SK-N-SH treated with all-trans-retinoic acid at 6 μM for 48 hours (cell line): Measurements from ENCODE around the gene VEGFB.

Experiments used
- ATAC-seq: fragments of 200-7000 bp; cut with Tn5 transposase; 3 replicates; pipeline ENCODE4 v1.9.1; 2020; ENCODE audit warnings: mild to moderate bottlenecking, moderate library complexity
- BACH2 ChIP-seq: fragments of 250-450 bp; sonication (Bioruptor Pico); IDR thresholded peaks from 2 replicates; pipeline ENCODE4 v1.9.0; 2021; ENCODE audit warnings: mild to moderate bottlenecking, borderline replicate concordance
- ESRRG ChIP-seq: fragments of 250-450 bp; sonication (Bioruptor Pico); IDR thresholded peaks from 2 replicates; pipeline ENCODE4 v1.6.1; 2021; ENCODE audit warnings: mild to moderate bottlenecking
- PPARA ChIP-seq: fragments of 250-450 bp; sonication (Bioruptor Pico); IDR thresholded peaks from 2 replicates; pipeline ENCODE4 v1.5.0; 2020; ENCODE audit warnings: mild to moderate bottlenecking, borderline replicate concordance
- RARB ChIP-seq: fragments of 250-450 bp; sonication (Bioruptor Pico); IDR thresholded peaks from 2 replicates; pipeline ENCODE4 v1.8.0; 2021; ENCODE audit warnings: mild to moderate bottlenecking, moderate library complexity
- TCF4 ChIP-seq: fragments of 250-450 bp; sonication (Bioruptor Pico); IDR thresholded peaks from 2 replicates; pipeline ENCODE4 v1.8.0; 2021; ENCODE audit warnings: mild to moderate bottlenecking, moderate library complexity, borderline replicate concordance
- TOX ChIP-seq: fragments of 250-450 bp; sonication (Bioruptor Pico); IDR thresholded peaks from 2 replicates; pipeline ENCODE4 v1.8.0; 2021; ENCODE audit warnings: mild to moderate bottlenecking, moderate library complexity, borderline replicate concordance
- ZC3H10 ChIP-seq: fragments of 250-450 bp; sonication (Bioruptor Pico); IDR thresholded peaks from 2 replicates; pipeline ENCODE4 v1.5.1; 2021; ENCODE audit warnings: mild to moderate bottlenecking, moderate library complexity
- ZFP3 ChIP-seq: fragments of 250-450 bp; sonication (Bioruptor Pico); IDR thresholded peaks from 2 replicates; pipeline ENCODE4 v1.5.0; 2020; ENCODE audit warnings: mild to moderate bottlenecking, moderate library complexity
- ZFP30 ChIP-seq: fragments of 450-650 bp; formaldehyde crosslinking; IDR thresholded peaks from 2 replicates; pipeline ENCODE4 v1.5.0; 2022; ENCODE audit warnings: mild to moderate bottlenecking, moderate library complexity
- ZNF8 ChIP-seq: fragments of 450-650 bp; formaldehyde crosslinking; IDR thresholded peaks from 2 replicates; pipeline ENCODE4 v1.5.0; 2020; ENCODE audit warnings: mild to moderate bottlenecking, moderate library complexity
- TF ChIP-seq, protein P1 (sequence below): fragments of 250-450 bp; sonication (Bioruptor Pico); IDR thresholded peaks from 2 replicates; pipeline ENCODE4 v1.8.0; 2020; ENCODE audit warnings: mild to moderate bottlenecking, moderate library complexity, borderline replicate concordance
- TF ChIP-seq, protein P2 (sequence below): fragments of 250-450 bp; sonication (Bioruptor Pico); IDR thresholded peaks from 2 replicates; pipeline ENCODE4 v1.5.1; 2021; ENCODE audit warnings: mild to moderate bottlenecking, moderate library complexity
- TF ChIP-seq, protein P3 (sequence below): fragments of 250-450 bp; sonication (Bioruptor Pico); IDR thresholded peaks from 2 replicates; pipeline ENCODE4 v1.5.1; 2020; ENCODE audit warnings: low read depth, mild to moderate bottlenecking, moderate library complexity
- TF ChIP-seq, protein P4 (sequence below): fragments of 250-450 bp; sonication (Bioruptor Pico); IDR thresholded peaks from 2 replicates; pipeline ENCODE4 v1.5.0; 2020; ENCODE audit warnings: mild to moderate bottlenecking, moderate library complexity

Gene VEGFB

DNA sequence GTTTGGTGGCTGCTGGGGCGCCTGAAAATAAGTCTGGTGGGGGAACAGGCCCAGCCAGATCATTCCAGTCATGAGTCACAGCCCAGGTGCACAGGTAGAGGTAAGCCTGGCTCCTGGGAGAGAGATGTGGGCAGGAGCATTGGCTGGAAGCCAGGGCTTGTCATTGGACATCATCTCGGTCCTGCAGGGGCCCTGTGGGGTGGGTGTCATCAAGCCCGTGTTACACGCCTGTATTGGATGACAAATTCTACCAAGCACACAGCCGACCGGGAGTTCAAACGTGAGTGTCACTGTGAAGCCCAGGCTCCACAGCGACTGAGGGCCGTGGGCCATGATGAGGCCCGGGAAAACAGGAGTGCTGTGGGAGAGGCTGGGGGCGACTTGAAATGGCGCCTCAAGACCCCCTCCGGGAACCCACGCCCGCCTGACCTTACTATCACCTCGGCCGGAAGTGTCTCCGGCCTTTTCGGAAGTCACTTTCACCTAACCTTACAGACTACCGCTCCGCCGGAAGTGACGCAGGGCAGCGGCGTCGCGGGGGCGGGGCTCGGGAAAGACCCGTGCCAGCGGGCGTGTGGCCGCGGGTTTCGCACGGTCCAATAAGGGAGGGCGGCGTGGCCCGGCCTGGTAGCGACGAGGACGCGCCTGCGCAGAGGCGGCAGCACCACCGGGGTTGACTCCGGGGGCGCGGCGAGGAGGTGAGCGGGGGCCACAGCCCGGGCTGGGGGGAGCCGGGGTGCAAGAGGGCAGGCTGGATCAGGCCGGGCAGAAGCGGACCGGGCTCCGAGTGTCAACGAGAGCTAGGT lies 6.3 kb downstream of the VEGFB start, which contains the start of gene FKBP2:
TSS of gene FKBP2 (plus strand) at position 661 of the 806 bp plus-strand sequence. CDS start 1,293 bp downstream, outside the sequence.
- ATAC-seq, result peak; percentile 60
- TF ChIP-seq, protein P1, sequence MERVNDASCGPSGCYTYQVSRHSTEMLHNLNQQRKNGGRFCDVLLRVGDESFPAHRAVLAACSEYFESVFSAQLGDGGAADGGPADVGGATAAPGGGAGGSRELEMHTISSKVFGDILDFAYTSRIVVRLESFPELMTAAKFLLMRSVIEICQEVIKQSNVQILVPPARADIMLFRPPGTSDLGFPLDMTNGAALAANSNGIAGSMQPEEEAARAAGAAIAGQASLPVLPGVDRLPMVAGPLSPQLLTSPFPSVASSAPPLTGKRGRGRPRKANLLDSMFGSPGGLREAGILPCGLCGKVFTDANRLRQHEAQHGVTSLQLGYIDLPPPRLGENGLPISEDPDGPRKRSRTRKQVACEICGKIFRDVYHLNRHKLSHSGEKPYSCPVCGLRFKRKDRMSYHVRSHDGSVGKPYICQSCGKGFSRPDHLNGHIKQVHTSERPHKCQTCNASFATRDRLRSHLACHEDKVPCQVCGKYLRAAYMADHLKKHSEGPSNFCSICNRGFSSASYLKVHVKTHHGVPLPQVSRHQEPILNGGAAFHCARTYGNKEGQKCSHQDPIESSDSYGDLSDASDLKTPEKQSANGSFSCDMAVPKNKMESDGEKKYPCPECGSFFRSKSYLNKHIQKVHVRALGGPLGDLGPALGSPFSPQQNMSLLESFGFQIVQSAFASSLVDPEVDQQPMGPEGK (CRISPR knock-in tag), result peak; percentile 79
- TF ChIP-seq ESRRG (CRISPR knock-in tag), result no peak

DNA sequence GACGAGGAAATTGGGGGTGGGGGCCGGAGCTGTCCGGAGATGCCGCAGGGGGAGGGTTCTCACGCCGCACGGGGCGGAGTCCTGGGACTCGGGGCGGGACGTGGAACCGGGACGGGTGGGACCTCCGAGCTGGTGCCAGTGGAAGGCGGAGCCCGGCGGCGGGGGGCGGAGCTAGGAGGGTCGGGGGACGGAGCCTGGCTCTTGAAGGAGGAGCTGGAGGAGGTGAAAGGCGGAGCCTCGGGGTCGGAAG lies 6.8 kb downstream of the VEGFB start:
- ATAC-seq, result peak; percentile 82
- TF ChIP-seq, protein P1 (CRISPR knock-in tag), result no peak

DNA sequence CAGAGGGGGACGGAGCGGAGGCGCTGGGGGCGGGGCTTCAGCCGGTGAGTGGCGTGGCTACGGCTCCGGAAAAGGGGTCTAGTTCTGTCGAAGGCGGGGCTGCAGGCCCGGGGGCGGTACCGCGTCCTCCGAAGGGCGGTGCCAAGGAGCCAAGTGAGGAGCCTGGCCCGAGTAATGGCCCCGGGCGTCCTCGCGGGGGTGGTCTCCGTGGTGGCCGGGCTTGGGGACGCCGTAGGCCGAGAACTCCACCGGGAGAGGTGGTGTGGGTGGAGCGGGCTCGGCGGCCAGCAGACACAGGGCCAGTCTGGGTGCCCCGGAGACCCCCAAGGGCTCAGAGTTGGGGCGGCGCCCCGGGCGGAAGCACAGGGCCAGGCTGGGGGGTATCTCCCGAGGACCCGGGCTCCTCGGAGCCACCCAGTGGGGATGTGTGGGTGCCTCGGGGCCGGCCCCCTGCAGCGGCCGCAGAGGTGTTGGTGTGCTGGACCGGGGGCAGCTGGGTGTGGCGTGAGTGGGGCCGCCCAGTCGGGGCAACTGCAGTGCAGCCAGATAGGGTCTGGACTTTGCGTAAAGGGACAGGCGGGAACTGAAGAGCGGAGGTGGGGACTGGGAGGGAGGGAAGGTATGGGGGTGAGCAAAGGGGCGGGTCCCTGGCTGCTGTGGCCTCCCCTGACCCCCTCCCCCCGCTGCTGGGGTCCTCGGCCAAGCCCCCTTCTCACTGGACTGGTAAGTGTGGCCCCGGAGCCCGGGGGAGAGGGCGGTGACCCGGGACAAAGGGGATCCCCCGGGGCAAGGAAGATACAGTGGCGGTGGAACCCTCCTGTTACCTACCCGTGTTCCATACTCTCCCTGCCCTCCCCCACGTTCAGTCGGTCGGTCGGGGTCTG lies 7.3 kb downstream of the VEGFB start:
- ATAC-seq, result peak; percentile 83

DNA sequence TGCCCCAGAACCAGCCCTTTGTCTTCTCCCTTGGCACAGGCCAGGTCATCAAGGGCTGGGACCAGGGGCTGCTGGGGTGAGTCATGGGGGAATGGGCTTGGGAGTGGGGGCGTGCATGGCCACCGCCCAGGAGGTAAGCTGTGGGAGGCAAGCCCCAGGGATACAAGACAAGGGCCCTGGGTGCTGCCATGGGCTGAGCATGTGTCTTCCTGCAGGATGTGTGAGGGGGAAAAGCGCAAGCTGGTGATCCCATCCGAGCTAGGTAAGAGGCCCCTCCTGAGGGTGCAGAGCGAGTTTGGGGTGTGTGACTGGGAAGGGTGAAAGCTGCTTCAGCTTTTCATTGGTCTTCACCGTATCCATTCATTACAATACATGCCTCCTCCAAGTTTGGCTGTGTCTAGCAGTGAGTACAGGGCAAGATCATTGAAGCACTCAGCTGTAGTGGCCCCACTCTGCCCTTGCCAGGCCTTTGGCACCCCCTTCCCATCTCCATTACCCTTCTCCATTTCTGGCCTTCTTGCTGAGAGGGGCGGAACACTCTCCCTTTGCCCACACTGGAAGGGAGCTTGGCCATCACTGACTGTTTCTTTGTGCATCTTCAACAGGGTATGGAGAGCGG lies 9.0 kb downstream of the VEGFB start:
- no peak for ATAC-seq
- TF ChIP-seq TCF4 (CRISPR knock-in tag) (no peak), TOX (CRISPR knock-in tag) (no peak), ZFP30 (CRISPR knock-in tag) (no peak), ZFP3 (no peak), BACH2 (no peak), PPARA (no peak), RARB (CRISPR knock-in tag) (no peak)
- TF ChIP-seq, protein P2, sequence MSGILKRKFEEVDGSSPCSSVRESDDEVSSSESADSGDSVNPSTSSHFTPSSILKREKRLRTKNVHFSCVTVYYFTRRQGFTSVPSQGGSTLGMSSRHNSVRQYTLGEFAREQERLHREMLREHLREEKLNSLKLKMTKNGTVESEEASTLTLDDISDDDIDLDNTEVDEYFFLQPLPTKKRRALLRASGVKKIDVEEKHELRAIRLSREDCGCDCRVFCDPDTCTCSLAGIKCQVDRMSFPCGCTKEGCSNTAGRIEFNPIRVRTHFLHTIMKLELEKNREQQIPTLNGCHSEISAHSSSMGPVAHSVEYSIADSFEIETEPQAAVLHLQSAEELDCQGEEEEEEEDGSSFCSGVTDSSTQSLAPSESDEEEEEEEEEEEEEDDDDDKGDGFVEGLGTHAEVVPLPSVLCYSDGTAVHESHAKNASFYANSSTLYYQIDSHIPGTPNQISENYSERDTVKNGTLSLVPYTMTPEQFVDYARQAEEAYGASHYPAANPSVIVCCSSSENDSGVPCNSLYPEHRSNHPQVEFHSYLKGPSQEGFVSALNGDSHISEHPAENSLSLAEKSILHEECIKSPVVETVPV (CRISPR knock-in tag), result no peak
- TF ChIP-seq, protein P3, sequence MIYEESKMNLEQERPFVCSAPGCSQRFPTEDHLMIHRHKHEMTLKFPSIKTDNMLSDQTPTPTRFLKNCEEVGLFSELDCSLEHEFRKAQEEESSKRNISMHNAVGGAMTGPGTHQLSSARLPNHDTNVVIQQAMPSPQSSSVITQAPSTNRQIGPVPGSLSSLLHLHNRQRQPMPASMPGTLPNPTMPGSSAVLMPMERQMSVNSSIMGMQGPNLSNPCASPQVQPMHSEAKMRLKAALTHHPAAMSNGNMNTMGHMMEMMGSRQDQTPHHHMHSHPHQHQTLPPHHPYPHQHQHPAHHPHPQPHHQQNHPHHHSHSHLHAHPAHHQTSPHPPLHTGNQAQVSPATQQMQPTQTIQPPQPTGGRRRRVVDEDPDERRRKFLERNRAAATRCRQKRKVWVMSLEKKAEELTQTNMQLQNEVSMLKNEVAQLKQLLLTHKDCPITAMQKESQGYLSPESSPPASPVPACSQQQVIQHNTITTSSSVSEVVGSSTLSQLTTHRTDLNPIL (CRISPR knock-in tag), result no peak

More for the DNA sequence above, 7.3 kb downstream of the VEGFB start:
- TF ChIP-seq, protein P2 (CRISPR knock-in tag), result 0 out of 2 replicates have a peak, but pooled peaks have one; percentile 43
- TF ChIP-seq, protein P4, sequence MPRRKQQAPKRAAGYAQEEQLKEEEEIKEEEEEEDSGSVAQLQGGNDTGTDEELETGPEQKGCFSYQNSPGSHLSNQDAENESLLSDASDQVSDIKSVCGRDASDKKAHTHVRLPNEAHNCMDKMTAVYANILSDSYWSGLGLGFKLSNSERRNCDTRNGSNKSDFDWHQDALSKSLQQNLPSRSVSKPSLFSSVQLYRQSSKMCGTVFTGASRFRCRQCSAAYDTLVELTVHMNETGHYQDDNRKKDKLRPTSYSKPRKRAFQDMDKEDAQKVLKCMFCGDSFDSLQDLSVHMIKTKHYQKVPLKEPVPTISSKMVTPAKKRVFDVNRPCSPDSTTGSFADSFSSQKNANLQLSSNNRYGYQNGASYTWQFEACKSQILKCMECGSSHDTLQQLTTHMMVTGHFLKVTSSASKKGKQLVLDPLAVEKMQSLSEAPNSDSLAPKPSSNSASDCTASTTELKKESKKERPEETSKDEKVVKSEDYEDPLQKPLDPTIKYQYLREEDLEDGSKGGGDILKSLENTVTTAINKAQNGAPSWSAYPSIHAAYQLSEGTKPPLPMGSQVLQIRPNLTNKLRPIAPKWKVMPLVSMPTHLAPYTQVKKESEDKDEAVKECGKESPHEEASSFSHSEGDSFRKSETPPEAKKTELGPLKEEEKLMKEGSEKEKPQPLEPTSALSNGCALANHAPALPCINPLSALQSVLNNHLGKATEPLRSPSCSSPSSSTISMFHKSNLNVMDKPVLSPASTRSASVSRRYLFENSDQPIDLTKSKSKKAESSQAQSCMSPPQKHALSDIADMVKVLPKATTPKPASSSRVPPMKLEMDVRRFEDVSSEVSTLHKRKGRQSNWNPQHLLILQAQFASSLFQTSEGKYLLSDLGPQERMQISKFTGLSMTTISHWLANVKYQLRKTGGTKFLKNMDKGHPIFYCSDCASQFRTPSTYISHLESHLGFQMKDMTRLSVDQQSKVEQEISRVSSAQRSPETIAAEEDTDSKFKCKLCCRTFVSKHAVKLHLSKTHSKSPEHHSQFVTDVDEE (CRISPR knock-in tag), result no peak; the same call in 1 of the 2 replicates
- no peak for TF ChIP-seq ZNF8 (CRISPR knock-in tag)
- TF ChIP-seq, protein P1 (CRISPR knock-in tag), result no peak
- no peak for TF ChIP-seq ZC3H10 (CRISPR knock-in tag)
- no peak for TF ChIP-seq ZFP30 (CRISPR knock-in tag)
